ENCODE data around the gene TBC1D1. TPM values are rescaled to one million over a fixed set of nuclear protein-coding genes. Genes with fewer than 3 reads are reported as not detected.

Gene TBC1D1
- total and polyA plus RNA-seq, 2 of the 8 experiments (the other 6 are each of a cell fraction or from before 2014, with no cell fraction given) = 96.9 to 162 TPM

GRCh38 chr4:37981844-37982720, 91.2 kb downstream of the TBC1D1 start (continued):
- TF ChIP-seq CHD7 (IDR thresholded peaks at IDR 0.05; ENCODE audit: insufficient replicate concordance, low read length) (no peak), SP2 (IDR thresholded peaks at IDR 0.05; ENCODE audit: low read length) (no peak), SAP30 (IDR thresholded peaks at IDR 0.05; ENCODE audit: insufficient read depth, insufficient replicate concordance, low read length) (no peak), KDM4A (IDR thresholded peaks at IDR 0.05; ENCODE audit: low read depth, low read length, severe bottlenecking) (no peak), RFX5 (IDR thresholded peaks at IDR 0.05; ENCODE audit: borderline replicate concordance, low read depth, low read length) (no peak), RAD21 (IDR thresholded peaks at IDR 0.05 in 1 of 2, conservative IDR thresholded peaks at IDR 0.05 in 1 of 2; ENCODE audit: low read depth in 2 of 2, low read length in 2 of 2) (no peak), TAF7 (optimal IDR thresholded peaks at IDR 0.05; ENCODE audit: borderline replicate concordance, low read depth, low read length) (no peak), RBBP5 (IDR thresholded peaks at IDR 0.05; ENCODE audit: borderline replicate concordance, low read depth, low read length) (no peak), ZNF274 (IDR thresholded peaks at IDR 0.05; ENCODE audit: borderline replicate concordance, extremely low read depth, low read length) (no peak)
